Gastrocnemius medialis (tissue), 4 donors: ENCODE measurements around the gene ENAH. TPM values are rescaled to one million over a fixed set of nuclear protein-coding genes. Genes with fewer than 3 reads are reported as not detected.

Experiments
- ATAC-seq, 2 donors: fragments of 150-250 bp; one replicate each; pipeline ENCODE4 v1.9.1; 2016
- DNase-seq, 2 donors: peaks; one replicate each; pipeline ENCODE4 v3.0.0-alpha.2; 2019
- H3K27ac ChIP-seq, 4 donors: fragments of 200-600 bp; sonication (generic); 1 replicate in 1 of 4; 2 replicates in 3 of 4; pipeline ENCODE4 v1.5.1; 2016 to 2018; ENCODE audit warnings: mild to moderate bottlenecking in 2 of 4, moderate library complexity in 1 of 4
- H3K27me3 ChIP-seq, 3 donors: fragments of 200-600 bp; sonication (generic) in 2 of 3; 1 replicate in 1 of 3; 2 replicates in 2 of 3; pipeline versions ENCODE4 v1.5.1 to v1.6.0; 2016 to 2019; ENCODE audit warnings: mild to moderate bottlenecking in 1 of 3, moderate library complexity in 1 of 3
- H3K36me3 ChIP-seq, 2 donors: fragments of 200-600 bp; sonication (generic) in 1 of 2; one replicate each; pipeline ENCODE4 v1.5.1; 2017 to 2018
- H3K4me1 ChIP-seq, 2 donors: fragments of 200-600 bp; sonication (generic) in 1 of 2; one replicate each; pipeline ENCODE4 v1.5.1; 2016 to 2017; ENCODE audit warnings: mild to moderate bottlenecking in 2 of 2
- H3K4me3 ChIP-seq, 4 donors: fragments of 200-600 bp; sonication (generic) in 3 of 4; 1 replicate in 1 of 4; 2 replicates in 3 of 4; pipeline ENCODE4 v1.5.1; 2016 to 2019; ENCODE audit warnings: mild to moderate bottlenecking in 2 of 4
- H3K9me3 ChIP-seq, 3 donors: fragments of 200-600 bp; sonication (generic) in 2 of 3; 1 replicate in 1 of 3; 2 replicates in 2 of 3; pipeline ENCODE4 v1.5.1; 2016 to 2019
- POLR2A ChIP-seq, 2 donors: fragments of 450-650 bp; IDR thresholded peaks; one replicate each; pipeline ENCODE4 v1.6.1; 2017; ENCODE audit warnings: antibody characterized with exemption in 2 of 2, mild to moderate bottlenecking in 2 of 2, moderate library complexity in 2 of 2
- in situ Hi-C, 4 donors: fragments of 200-750 bp; cut with MboI; loops; one replicate each; pipeline versions ENCODE4 v1.15.0 to v1.8.0; 2017; ENCODE audit warnings: low sequenced_read_pairs in 4 of 4
- intact Hi-C: fragments of 100-400 bp; cut with DNase I; formaldehyde crosslinking; loops from one replicate; pipeline ENCODE4 v1.15.1; 2023; ENCODE audit warnings: low total_unique reads
- total RNA-seq, 4 donors: library from RNA; depleted of rRNA; stranded (reverse); fragments of >200 nt; gene quantifications; one replicate each; pipeline versions ENCODE4 v1.1.0 to v1.2.3, GENCODE V29; 2016
- TF ChIP-seq, protein P1 (sequence below), 5 experiments: fragments of 450-650 bp in 3 of 5; fragments of 200-600 bp in 2 of 5; sonication (generic) in 2 of 5; IDR thresholded peaks in 4 of 5; conservative IDR thresholded peaks in 1 of 5; 1 replicate in 4 of 5; 2 replicates in 1 of 5; pipeline ENCODE4 v1.5.1; 2016 to 2019; ENCODE audit warnings: antibody characterized with exemption in 5 of 5, mild to moderate bottlenecking in 3 of 5, moderate library complexity in 3 of 5

ENAH gene
- total RNA-seq, 4 donors from 2014 or later = 56.1 to 112 (median 62.2) TPM

- Histone ChIP-seq H3K27ac (no peak overlapping the region), H3K27me3 (no peaks in the 10 kb centered on the region), H3K4me1 (no peaks in the 10 kb centered on the region), H3K36me3 (peaks cover 0 to 3% of the 10 kb centered on the region in 2 donors), H3K4me3 (no peak overlapping the region), H3K9me3 (peaks cover 0 to 8% (median 3%) of the 10 kb centered on the region in 3 donors)
- intact Hi-C loops = no loop called here
- in situ Hi-C loops = loop anchor here in 1 of 4 donors (10.0 kb wide), 1 partner anchor 215 kb away; the partner anchor contains the start of gene SRP9
- ATAC-seq (no peak), DNase-seq (no peak)
- TF ChIP-seq POLR2A (IDR thresholded peaks at IDR 0.05) = no peak
These were observed 93.0 kb downstream of the ENAH start for GRCh38 chr1:225559902-225560301.

GRCh38 chr1:225559326-225559725 lies 93.6 kb downstream of the ENAH start:
- ATAC-seq = no peak
- in situ Hi-C loops (loop anchor here in 1 of 4 donors (10.0 kb wide), 1 partner anchor 215 kb away; the partner anchor contains the start of gene SRP9), intact Hi-C loops (no loop called here)
- H3K27me3 ChIP-seq = no peaks in the 10 kb centered on the region
- no peak overlapping the region for H3K4me3 ChIP-seq
- no peak overlapping the region for H3K27ac ChIP-seq
- DNase-seq = no peak
- no peak for TF ChIP-seq POLR2A (IDR thresholded peaks at IDR 0.05)
- TF ChIP-seq, protein P1, sequence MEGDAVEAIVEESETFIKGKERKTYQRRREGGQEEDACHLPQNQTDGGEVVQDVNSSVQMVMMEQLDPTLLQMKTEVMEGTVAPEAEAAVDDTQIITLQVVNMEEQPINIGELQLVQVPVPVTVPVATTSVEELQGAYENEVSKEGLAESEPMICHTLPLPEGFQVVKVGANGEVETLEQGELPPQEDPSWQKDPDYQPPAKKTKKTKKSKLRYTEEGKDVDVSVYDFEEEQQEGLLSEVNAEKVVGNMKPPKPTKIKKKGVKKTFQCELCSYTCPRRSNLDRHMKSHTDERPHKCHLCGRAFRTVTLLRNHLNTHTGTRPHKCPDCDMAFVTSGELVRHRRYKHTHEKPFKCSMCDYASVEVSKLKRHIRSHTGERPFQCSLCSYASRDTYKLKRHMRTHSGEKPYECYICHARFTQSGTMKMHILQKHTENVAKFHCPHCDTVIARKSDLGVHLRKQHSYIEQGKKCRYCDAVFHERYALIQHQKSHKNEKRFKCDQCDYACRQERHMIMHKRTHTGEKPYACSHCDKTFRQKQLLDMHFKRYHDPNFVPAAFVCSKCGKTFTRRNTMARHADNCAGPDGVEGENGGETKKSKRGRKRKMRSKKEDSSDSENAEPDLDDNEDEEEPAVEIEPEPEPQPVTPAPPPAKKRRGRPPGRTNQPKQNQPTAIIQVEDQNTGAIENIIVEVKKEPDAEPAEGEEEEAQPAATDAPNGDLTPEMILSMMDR (IDR thresholded peaks at IDR 0.05 in 4 of 5, conservative IDR thresholded peaks at IDR 0.05 in 1 of 5) = no peak
- H3K4me1 ChIP-seq = peaks cover under 1 to 1% of the 10 kb centered on the region in 2 donors
- H3K9me3 ChIP-seq = peaks cover 0 to 8% (median 3%) of the 10 kb centered on the region in 3 donors
- peaks cover 0 to 3% of the 10 kb centered on the region in 2 donors for H3K36me3 ChIP-seq

GRCh38 chr1:225556694-225557093 lies 96.2 kb downstream of the ENAH start:
- H3K9me3 ChIP-seq = peaks cover 0 to 8% (median 3%) of the 10 kb centered on the region in 3 donors
- H3K4me3 ChIP-seq = no peak overlapping the region
- TF ChIP-seq, protein P1 (IDR thresholded peaks at IDR 0.05 in 4 of 5, conservative IDR thresholded peaks at IDR 0.05 in 1 of 5) = no peak
- no peak for TF ChIP-seq POLR2A (IDR thresholded peaks at IDR 0.05)
- no peak for DNase-seq
- H3K36me3 ChIP-seq = peaks cover 0 to 2% of the 10 kb centered on the region in 2 donors
- H3K4me1 ChIP-seq = peaks cover 9 to 16% of the 10 kb centered on the region in 2 donors
- intact Hi-C loops (no loop called here), in situ Hi-C loops (loop anchor here in 1 of 4 donors (10.0 kb wide), 1 partner anchor 218 kb away; the partner anchor contains the start of gene SRP9)
- H3K27ac ChIP-seq = no peak overlapping the region
- no peaks in the 10 kb centered on the region for H3K27me3 ChIP-seq
- ATAC-seq = no peak

GRCh38 chr1:225555821-225556220 lies 97.1 kb downstream of the ENAH start:
- Histone ChIP-seq H3K27ac (no peak overlapping the region), H3K9me3 (peaks cover 0 to 8% (median 3%) of the 10 kb centered on the region in 3 donors), H3K4me1 (peaks cover 9 to 22% of the 10 kb centered on the region in 2 donors), H3K27me3 (no peaks in the 10 kb centered on the region), H3K4me3 (no peak overlapping the region), H3K36me3 (no peaks in the 10 kb centered on the region)
- TF ChIP-seq, protein P1 (IDR thresholded peaks at IDR 0.05 in 4 of 5, conservative IDR thresholded peaks at IDR 0.05 in 1 of 5) = no peak
- TF ChIP-seq POLR2A (IDR thresholded peaks at IDR 0.05) = no peak
- ATAC-seq (no peak), DNase-seq (no peak)
- intact Hi-C loops (no loop called here), in situ Hi-C loops (loop anchor here in 1 of 4 donors (10.0 kb wide), 1 partner anchor 219 kb away; the partner anchor contains the start of gene SRP9)

DNA sequence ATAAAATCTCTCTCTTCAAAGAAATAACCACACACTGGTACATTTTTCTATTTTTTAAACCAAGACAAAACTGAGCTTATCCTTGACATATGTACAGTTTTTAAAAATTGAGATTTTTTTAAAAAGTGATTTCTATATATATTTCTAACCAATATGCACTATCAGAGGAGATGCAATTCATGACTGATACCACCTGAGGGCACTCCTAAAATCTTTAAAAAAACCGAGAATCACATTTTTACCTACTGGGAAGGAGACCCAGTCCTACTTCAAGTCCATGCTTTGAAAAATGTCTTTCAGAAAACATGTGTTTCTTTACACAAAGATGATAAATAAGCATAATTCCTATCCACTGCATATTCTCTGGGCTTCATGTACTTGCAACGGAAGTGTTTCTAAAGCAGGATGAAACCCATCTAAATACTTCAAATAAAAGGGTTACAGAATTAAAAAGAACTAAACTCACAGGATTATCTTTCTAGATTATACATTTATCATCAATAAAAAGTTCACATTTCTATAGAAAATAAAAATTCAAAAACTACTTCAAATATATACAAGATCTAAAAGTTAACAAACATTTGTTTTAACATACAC lies 98.6 kb downstream of the ENAH start:
- TF ChIP-seq, protein P1 (IDR thresholded peaks at IDR 0.05 in 4 of 5, conservative IDR thresholded peaks at IDR 0.05 in 1 of 5) = peak in 4 of 5 experiments; percentile 34 to 52 (median 47)
- TF ChIP-seq POLR2A (IDR thresholded peaks at IDR 0.05) = no peak
- DNase-seq (no peak), ATAC-seq (peak in 1 of 2 donors; percentile 44)
- in situ Hi-C loops = loop anchor here in 2 of 4 donors (5.0 to 10.0 kb wide), 2 partner anchors 213 to 220 kb away; partner anchors contain the start of gene SRP9 (in 1 of the 2)
- H3K4me3 ChIP-seq = no peak overlapping the region
- intact Hi-C loops = loop anchor here (5.0 kb wide), 1 partner anchor 218 kb away; no protein-coding TSS in a partner anchor
- H3K4me1 ChIP-seq = peaks cover 9 to 28% of the 10 kb centered on the region in 2 donors
- no peaks in the 10 kb centered on the region for H3K36me3 ChIP-seq
- H3K27me3 ChIP-seq = no peaks in the 10 kb centered on the region
- peaks cover 0 to 8% (median 3%) of the 10 kb centered on the region in 3 donors for H3K9me3 ChIP-seq
- peak overlapping the region in 1 of 4 donors; percentile 1 for H3K27ac ChIP-seq
